LNCaP clone FGC (cell line): ENCODE results near the gene IL3.

Experiments
- DNase-seq: peaks from one replicate; pipeline ENCODE4 v3.0.0-alpha.2; 2011; ENCODE audit warnings: low read depth
- H3K4me3 ChIP-seq: 2 replicates; pipeline ENCODE4 v1.5.1; 2011; ENCODE audit warnings: mild to moderate bottlenecking, low read depth, low read length, control low read depth
- CTCF ChIP-seq: IDR thresholded peaks from 2 replicates; pipeline ENCODE4 v1.5.1; 2012; ENCODE audit warnings: mild to moderate bottlenecking; ENCODE audit not compliant: control insufficient read depth, insufficient read depth; ENCODE audit errors: extremely low read depth

IL3 gene

GRCh38 chr5:132086277-132086794, 25.9 kb downstream of the IL3 start:
- DNase-seq = no peak
- no peak for TF ChIP-seq CTCF
- no peak overlapping the region for H3K4me3 ChIP-seq

GRCh38 chr5:132087176-132087575, 26.7 kb downstream of the IL3 start:
- no peak for DNase-seq
- TF ChIP-seq CTCF = no peak
- no peak overlapping the region for H3K4me3 ChIP-seq

GRCh38 chr5:132087661-132088060, 27.2 kb downstream of the IL3 start:
- TF ChIP-seq CTCF = no peak
- DNase-seq = no peak
- H3K4me3 ChIP-seq = no peak overlapping the region

GRCh38 chr5:132089363-132089762, 28.9 kb downstream of the IL3 start:
- H3K4me3 ChIP-seq = no peak overlapping the region
- no peak for TF ChIP-seq CTCF
- no peak for DNase-seq

GRCh38 chr5:132090107-132090506, 29.7 kb downstream of the IL3 start:
- no peak for DNase-seq

GRCh38 chr5:132093271-132093670, 32.8 kb downstream of the IL3 start:
- no peak for TF ChIP-seq CTCF
- no peak for DNase-seq
- no peak overlapping the region for H3K4me3 ChIP-seq

More at GRCh38 chr5:132090107-132090506, 29.7 kb downstream of the IL3 start:
- H3K4me3 ChIP-seq = no peak overlapping the region
- no peak for TF ChIP-seq CTCF

- no peak for DNase-seq
- H3K4me3 ChIP-seq = no peak overlapping the region
- no peak for TF ChIP-seq CTCF
These were observed 34.1 kb downstream of the IL3 start for GRCh38 chr5:132094393-132095076.
